HepG2 (cell line): ENCODE measurements around the gene HECTD3.

ENCODE experiments used
- HNRNPL ChIP-seq: fragments of 200-400 bp; formaldehyde crosslinking; IDR thresholded peaks from 2 replicates; pipeline ENCODE4 v1.6.1; 2017; ENCODE audit warnings: mild to moderate bottlenecking, low read depth, low read length
- ZFP37 ChIP-seq: sonication (generic); formaldehyde crosslinking; IDR thresholded peaks from 2 replicates; pipeline ENCODE4 v1.4.0; 2020; ENCODE audit warnings: missing genetic modification reagents, borderline replicate concordance
- ZNF224 ChIP-seq: sonication (generic); formaldehyde crosslinking; IDR thresholded peaks from 2 replicates; pipeline ENCODE4 v1.5.0; 2020; ENCODE audit warnings: mild to moderate bottlenecking, missing genetic modification reagents

DNA sequence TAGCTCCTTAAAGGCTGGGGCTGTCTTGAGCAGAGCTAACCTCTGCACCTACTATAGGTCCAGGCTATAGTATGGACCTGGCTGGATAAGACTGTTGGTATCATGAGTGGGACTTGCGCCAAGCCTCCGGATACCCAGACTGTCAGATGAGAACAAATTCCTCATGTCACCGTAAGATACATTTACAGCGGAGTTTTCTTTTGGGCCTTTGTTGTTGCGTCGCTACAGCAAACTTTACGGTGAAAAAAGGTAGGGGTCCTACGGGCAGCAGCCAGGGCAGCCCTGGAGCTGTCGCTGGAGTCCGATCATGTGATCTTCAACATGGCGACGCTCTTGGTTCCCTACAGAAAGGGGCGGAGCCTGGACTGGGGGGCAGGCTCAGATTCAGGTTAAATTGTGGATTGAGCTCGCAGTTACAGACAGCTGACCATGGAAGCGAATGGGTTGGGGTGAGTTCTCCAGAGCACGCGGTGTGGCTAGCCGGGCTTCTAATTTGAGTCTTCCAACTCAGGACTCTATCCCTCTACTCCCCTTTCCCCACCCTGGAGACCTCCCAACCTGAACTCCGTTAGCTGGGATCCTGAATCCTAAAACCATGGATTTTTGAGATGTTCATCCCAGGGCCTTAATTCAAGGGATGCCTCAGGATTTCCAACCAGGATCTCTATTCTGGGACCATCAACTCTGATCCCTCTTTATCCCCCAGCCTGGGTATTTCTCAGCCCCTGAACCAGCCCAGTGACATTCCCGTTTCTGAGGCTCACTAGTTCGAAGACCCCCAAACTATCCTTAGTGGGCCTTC, 914 bp upstream of the HECTD3 start, which contains the start of gene UROD:
- no peak for TF ChIP-seq ZNF224 (CRISPR knock-in tag)
- TF ChIP-seq HNRNPL: no peak
- TF ChIP-seq ZFP37: no peak
